NCI-H1105 (cell line): ENCODE results near the gene BAHCC1.
"Not testable (repeated sequence)": the region's sequence is repeated elsewhere in the genome, so short reads cannot be mapped to it uniquely, and the experiment has no call there.

Source experiments
- DNase-seq: peaks from one replicate; lab custom pipeline; 2025; lab: John Stamatoyannopoulos, UW

The BAHCC1 gene

DNA sequence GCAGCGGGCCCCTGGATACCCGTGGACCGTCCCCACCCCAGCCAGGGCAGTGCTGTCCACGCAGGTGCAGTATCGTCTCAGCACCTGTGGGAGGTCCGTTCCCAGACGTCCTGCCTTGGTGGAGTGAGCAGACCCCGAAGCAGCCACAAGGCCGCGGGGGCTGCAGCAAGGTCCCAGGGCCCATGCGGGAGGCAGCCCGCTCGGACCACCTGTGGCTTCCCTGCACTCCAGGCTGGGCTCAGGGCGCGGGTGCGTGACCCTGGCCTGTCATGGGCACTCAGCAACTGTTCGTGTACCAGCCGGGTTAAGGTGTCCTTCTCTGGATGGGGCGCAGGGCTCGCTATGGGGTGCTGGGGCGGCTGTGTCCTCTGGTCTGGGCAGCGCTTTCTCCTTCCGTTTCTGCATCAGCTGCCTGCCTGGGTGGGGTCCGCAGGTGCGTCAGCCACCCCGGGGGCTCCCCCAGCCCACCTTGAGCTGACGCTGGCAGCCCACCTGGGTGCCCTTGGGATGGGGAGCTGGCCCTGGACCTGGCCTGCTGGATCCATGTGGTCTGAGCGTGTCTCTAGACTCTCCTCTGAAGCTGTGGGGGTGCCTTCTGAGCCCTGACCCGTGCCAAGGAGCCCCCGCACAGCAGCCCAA is 18.4 kb downstream of the BAHCC1 start:
- no peak for DNase-seq

GRCh38 chr17:81414756-81415516 is 19.7 kb downstream of the BAHCC1 start:
- peak; percentile 71 for DNase-seq

DNA sequence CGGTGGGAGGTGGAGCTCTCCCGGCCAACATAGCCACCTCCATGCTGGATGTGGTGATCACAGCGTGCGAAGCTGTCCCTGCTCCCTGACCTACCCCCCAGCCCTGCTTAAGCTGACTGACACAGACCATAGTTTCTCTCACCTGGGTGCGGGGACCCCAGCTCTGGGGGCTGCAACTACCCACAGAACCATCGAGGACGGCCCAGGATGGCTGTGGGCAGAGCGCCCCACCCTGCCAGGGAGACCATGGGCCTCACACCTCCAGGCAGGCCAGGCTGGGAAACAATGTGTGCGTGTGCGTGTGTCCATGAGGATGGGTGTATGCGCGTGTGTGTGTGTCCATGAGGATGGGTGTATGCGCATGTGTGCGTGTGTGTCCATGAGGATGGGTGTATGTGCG is 20.4 kb downstream of the BAHCC1 start:
- DNase-seq: no peak

DNA sequence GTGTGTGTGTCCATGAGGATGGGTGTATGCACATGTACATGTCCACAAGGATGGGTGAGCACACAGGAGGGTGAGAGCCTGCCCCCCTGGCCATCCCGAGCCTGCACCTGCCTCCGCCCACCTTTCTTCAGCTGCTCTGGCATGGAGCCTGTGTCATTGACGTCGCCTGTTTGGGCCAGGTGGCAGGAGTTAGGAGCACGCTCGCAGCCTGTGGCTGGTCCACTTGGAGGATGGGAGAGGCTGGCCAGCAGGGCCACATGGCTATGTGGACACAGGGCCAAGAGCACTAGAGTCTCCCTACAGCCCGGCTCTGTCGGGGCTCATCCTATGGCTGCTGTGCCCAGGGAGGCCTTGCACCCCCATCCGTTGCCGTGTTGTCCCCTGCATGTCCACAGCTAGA is 21.4 kb downstream of the BAHCC1 start:
- DNase-seq: peak; percentile 74

DNA sequence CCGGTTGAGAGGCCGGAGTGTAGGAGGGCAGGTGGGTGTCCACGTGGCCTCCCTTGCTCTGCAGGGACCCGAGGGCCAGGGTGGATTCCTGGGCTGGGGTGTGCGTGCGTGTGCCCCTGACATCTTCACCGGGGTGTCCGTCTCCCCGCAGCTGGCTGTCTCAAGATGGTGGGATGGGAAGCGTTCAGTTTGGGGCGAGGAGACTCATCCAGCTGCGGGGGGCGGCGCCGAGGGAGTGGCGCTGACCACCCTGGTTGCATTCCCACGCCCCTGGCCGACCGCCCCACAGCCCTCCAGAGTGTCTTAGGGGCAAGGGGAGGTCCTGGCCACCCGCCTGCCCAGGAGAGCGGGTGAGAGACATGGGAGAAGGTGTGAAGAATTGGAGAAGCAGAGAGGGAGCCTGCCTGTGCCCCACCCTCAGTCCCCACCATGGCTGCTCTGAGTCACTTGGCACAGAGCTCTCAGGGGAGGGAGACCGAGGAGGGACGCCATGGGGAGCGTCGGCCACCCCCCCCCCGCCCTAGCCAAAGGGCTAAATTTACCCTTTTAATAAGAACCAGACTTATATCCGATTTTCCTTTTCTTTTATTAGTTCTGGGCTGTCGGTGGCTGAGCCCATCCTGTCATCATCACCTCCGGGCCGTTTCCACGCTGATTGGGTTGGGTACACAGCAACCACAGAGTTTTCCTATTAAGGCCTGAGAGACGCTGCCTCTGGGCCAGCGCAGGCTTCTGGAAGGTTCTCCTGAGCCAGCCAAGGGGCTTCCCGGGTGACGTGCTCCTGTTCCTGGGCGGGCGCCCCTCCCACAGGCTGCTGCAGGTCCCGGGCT is 22.0 kb downstream of the BAHCC1 start:
- DNase-seq: no peak

GRCh38 chr17:81417879-81418709 is 22.8 kb downstream of the BAHCC1 start:
- no peak for DNase-seq

- no peak for DNase-seq
These were observed 23.6 kb downstream of the BAHCC1 start for GRCh38 chr17:81418710-81419318.

DNA sequence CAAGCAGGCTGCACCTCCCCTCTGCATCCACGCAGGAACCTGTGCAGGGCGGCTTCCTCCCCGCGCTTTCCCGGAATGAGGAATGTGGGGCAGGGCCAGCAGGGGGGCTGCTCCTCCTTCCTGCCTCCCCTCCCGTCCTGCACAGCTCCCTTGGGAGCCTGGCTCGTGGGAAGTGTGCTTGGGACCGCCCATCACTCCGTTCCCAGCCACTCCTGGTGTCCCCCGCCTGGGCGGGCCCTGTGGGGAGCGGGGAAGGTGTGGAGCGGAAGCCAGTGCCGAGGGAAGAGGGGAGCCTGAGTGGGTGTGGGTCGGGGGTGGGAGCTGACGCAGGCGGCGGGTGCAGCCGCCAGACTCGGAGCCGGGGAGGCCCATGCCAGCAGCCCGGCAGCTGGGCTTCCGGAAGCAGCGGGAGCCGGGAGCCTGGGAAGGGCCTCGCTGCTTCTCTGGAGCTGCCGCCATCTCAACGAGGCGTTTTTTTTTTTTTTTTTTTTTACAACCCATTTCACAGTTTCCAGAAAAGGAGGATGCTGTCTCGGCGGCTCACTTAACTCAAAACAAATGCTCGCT is 24.1 kb downstream of the BAHCC1 start:
- DNase-seq: peak; percentile 80

GRCh38 chr17:81419886-81420768 is 24.9 kb downstream of the BAHCC1 start:
- DNase-seq: no peak

DNA sequence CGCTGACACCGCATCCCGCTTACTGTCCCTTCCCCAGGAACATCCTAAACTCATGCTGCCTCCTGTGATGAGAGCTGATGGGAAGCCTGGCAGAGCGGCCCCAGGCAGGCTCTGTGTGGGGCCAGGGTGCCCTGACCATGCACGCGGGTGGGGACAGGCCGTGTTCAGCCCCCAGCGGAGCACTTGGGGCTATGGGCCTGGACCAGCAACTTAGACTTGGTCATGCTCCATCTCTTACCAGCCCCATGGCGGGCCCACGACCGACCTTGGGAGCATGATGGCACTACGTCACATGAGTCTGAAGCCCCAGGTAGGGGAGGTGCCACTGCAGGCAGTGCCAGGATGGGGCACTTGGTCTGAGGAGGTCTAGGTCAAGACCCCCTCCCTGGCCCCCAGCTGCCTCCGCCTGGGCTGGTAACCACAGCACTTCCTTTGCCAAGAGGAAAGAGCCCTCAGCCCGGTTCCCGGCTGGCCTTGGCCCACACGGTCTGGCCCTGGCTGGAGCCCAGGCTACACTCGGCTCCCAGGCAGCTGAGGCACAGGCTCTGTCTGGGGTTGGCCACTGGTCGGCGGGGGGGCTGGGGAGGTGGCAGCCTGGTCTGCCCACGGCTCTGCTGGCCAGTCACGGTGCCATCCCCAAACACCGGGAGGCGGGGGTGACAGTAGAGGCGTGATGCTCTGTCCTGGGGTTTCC is 25.7 kb downstream of the BAHCC1 start:
- no peak for DNase-seq

- DNase-seq: no peak
These were observed 27.8 kb downstream of the BAHCC1 start for GRCh38 chr17:81422776-81423697.

DNA sequence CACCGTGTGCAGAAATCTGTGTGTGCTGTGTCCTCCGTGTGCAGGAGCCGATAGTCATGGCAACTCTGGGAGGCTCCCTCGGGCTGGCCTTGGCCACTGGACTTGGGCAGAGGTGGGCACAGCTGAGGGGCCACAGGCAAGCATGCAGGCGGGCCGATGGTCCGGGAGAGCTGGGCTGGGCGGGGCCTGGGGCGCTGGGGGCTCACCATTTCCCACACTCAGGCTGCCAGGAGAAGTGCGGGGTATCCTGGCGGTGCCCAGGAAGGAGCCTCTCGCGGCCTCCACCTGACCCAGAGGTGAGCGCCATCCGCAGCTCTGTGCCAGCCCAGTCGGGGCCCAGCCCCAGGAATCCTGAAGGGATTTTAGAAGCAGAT is 28.4 kb downstream of the BAHCC1 start:
- no peak for DNase-seq

DNA sequence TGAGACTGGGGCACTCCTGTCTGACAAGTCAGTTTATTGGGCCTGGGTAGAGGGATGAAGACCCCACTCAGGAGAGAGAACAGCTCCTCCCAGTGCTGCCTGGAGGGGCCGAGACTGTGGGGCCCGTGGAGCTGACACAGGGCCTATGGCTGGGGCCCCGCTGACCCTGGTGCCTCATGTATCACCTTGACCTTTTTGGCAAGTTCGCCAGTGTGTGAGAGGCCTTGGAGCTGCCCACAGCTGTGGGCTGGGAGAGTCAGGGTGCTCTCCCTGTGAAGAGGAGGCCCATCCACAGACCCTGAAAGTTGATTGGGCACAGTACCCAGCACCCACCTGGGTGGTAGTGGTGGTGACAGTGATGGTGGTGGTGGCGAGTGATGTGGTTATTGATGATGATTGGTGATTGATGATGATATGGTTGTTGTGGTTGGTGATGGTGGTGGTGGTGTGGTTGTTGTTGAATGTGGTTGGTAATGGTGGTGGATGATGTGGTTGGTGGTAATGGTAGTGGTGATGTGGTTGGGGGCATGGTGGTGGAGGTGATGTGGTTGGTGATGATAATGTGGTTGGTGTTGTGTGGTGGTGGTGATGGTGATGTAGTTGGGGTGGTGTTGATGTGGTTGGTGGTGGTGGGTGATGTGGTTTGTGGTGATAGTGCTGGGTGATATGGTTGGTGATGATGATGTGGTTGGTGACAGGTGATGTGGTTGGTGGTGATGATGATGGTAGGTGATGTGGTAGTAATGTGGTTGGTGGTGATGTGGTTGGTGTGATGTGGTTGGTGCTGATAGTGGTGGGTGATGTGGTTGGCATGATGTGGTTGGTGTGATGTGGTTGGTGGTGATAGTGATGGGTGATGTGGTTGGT is 29.1 kb downstream of the BAHCC1 start:
- no peak for DNase-seq

GRCh38 chr17:81425041-81425440 is 29.8 kb downstream of the BAHCC1 start:
- not testable (repeated sequence) for DNase-seq

DNA sequence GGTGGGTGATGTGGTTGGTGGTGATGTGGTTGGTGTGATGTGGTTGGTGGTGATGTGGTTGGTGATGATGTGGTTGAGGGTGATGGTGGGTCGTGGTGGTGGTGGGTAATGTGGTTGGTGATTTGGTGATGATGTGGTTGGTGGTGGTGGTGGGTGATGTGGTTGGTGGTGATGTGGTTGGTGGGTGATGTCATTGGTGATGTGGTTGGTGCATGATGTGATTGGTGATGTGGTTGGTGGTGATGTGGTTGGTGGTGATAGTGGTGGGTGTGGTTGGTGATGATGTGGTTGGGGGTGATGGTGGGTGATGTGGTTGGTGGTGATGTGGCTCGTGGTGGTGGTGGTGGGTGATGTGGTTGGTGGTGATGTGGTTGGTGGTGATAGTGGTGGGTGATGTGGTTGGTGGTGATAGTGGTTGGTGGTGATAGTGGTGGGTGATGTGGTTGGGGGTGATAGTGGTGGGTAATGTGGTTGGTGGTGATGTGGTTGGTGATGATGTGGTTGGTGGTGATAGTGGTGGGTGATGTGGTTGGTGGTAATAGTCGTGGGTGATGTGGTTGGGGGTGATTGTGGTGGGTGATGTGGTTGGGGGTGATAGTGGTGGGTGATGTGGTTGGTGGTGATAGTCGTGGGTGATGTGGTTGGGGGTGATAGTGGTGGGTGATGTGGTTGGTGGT is 30.6 kb downstream of the BAHCC1 start:
- not testable (repeated sequence) for DNase-seq

DNA sequence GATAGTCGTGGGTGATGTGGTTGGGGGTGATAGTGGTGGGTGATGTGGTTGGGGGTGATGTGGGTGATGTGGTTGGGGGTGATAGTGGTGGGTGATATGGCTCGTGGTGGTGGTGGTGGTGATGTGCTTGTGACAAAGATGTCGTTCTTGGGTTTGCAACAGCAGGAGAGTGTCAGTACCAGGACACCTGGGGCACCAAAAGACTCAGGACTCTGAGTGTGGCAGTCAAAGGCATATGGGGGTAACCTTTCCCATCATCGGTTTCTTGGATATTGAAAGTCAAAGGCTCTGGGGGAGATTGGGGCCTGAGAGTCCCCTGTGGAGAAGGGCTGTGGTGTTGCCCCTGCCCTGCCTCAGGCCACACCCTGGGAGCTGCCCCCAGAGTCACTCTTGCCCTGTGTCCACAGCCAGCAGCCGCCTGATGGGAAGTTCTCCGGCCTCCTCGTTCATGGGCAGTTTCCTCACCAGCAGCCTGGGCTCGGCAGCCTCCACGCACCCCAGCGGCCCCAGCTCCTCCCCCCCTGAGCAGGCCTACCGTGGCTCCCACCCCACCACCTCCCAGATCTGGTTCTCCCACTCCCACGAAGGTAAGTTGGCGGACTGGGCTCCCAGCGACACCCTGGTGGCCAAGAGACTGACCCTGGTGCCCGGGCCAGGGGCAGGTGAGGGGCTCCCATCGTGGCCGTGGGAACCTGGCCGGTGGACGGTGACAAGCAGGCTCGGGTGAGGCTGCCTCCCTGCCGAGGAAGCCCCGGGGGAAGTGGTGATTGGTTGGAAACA is 31.3 kb downstream of the BAHCC1 start:
- no peak for DNase-seq
